Measurements from ENCODE around the gene RASA4B. TPM values are rescaled to one million over a fixed set of nuclear protein-coding genes. Genes with fewer than 3 reads are reported as not detected.
"Not testable (repeated sequence)": the region's sequence is repeated elsewhere in the genome, so short reads cannot be mapped to it uniquely, and the experiment has no call there.

RASA4B gene
- polyA plus RNA-seq, 1 donor (not counting 4 experiments of a cell fraction or from before 2014, with no cell fraction given), result 0.49 TPM

DNA sequence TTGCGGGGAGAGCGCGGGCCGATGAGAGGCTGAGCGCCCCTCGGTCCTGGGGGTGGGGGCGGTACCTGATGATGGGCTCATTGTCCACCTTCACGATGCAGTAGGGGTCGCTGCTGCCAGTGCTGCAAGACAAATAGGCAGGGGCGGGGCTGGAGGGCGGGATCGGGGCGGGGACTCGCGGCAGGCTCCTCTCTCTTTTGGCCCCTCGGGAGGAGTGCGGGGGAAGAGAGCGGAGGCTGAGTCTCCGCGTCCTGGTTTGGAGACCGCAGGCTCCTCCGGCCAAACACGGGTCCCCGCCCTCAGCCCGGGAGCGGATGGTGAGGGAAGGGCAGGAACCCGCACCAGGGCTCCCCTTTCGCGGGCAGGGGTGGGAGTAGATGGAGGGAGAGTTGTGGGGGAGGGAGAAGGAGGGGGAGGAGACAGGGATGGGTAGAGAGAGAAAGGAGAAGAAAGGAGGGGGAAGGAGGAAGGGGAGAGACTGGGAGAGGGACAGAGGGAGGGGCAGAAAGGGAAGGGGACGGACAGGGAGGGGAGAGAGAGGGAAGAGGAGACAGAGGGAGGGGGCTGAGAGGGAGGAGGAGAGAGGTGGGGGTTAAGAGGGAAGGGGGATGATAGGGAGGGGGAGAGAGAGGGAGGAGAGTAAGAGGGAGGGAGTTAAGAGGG lies 5.6 kb downstream of the RASA4B start:
- H3K9me1 ChIP-seq (ENCODE audit: control insufficient read depth, extremely low read depth, insufficient read depth, low read length); H3K79me2 ChIP-seq (ENCODE audit: control insufficient read depth, insufficient read depth, low read length); H3K9ac ChIP-seq (ENCODE audit: control insufficient read depth, extremely low read depth, insufficient read depth, low read length); H3K4me3 ChIP-seq (ENCODE audit: control insufficient read depth in 2 of 3, extremely low read depth in 1 of 3, insufficient read depth in 2 of 3, low read depth in 1 of 3, low read length in 3 of 3); H3K4me1 ChIP-seq (ENCODE audit: control insufficient read depth, extremely low read depth, insufficient read depth, low read length); dilution Hi-C loops (cut with MboI; ENCODE audit: extremely low pct_ligation_motif_present, low sequenced_read_pairs); H3K27ac ChIP-seq (ENCODE audit: control insufficient read depth, insufficient read depth, low read length); H4K20me1 ChIP-seq (ENCODE audit: control insufficient read depth, extremely low read depth, insufficient read depth, low read length); FAIRE-seq; H3K4me2 ChIP-seq (ENCODE audit: control insufficient read depth, extremely low read depth, insufficient read depth, low read depth, low read length); H3K36me3 ChIP-seq (ENCODE audit: control insufficient read depth in 2 of 2, extremely low read depth in 1 of 2, insufficient read depth in 2 of 2, low read length in 2 of 2); H3K27me3 ChIP-seq (ENCODE audit: control insufficient read depth, extremely low read depth, insufficient read depth, low read length); H3K9me3 ChIP-seq (ENCODE audit: control insufficient read depth, low read depth, low read length); H2AFZ ChIP-seq (ENCODE audit: control insufficient read depth, low read length); DNase-seq (ENCODE audit: low read depth, low spot score): not testable (repeated sequence)

DNA sequence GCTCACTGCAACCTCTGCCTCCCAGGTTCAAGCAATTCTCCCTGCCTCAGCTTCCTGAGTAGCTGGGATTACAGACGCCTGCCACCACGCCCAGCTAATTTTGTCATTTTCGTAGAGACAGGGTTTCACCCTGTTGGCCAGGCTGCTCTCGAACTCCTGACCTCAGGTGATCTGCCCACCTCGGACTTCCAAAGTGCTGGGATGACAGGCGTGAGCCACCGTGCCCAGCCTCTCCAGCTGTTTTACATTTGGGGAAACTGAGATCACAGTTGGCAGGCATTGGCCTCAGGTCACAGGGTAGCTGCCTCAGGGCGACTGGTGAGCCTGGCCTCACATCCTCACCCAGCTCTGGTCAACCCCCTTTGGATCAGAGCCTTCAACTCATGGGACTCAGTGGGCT lies 7.0 kb downstream of the RASA4B start:
- H4K20me1 ChIP-seq (ENCODE audit: control insufficient read depth, extremely low read depth, insufficient read depth, low read length); H3K79me2 ChIP-seq (ENCODE audit: control insufficient read depth, insufficient read depth, low read length); DNase-seq (ENCODE audit: low read depth, low spot score); H3K9me1 ChIP-seq (ENCODE audit: control insufficient read depth, extremely low read depth, insufficient read depth, low read length); H3K36me3 ChIP-seq (ENCODE audit: control insufficient read depth in 2 of 2, extremely low read depth in 1 of 2, insufficient read depth in 2 of 2, low read length in 2 of 2); H2AFZ ChIP-seq (ENCODE audit: control insufficient read depth, low read length); H3K4me3 ChIP-seq (ENCODE audit: control insufficient read depth in 2 of 3, extremely low read depth in 1 of 3, insufficient read depth in 2 of 3, low read depth in 1 of 3, low read length in 3 of 3); H3K9me3 ChIP-seq (ENCODE audit: control insufficient read depth, low read depth, low read length); dilution Hi-C loops (cut with MboI; ENCODE audit: extremely low pct_ligation_motif_present, low sequenced_read_pairs); FAIRE-seq; H3K4me2 ChIP-seq (ENCODE audit: control insufficient read depth, extremely low read depth, insufficient read depth, low read depth, low read length); H3K27ac ChIP-seq (ENCODE audit: control insufficient read depth, insufficient read depth, low read length); H3K4me1 ChIP-seq (ENCODE audit: control insufficient read depth, extremely low read depth, insufficient read depth, low read length); H3K9ac ChIP-seq (ENCODE audit: control insufficient read depth, extremely low read depth, insufficient read depth, low read length); H3K27me3 ChIP-seq (ENCODE audit: control insufficient read depth, extremely low read depth, insufficient read depth, low read length): not testable (repeated sequence)

DNA sequence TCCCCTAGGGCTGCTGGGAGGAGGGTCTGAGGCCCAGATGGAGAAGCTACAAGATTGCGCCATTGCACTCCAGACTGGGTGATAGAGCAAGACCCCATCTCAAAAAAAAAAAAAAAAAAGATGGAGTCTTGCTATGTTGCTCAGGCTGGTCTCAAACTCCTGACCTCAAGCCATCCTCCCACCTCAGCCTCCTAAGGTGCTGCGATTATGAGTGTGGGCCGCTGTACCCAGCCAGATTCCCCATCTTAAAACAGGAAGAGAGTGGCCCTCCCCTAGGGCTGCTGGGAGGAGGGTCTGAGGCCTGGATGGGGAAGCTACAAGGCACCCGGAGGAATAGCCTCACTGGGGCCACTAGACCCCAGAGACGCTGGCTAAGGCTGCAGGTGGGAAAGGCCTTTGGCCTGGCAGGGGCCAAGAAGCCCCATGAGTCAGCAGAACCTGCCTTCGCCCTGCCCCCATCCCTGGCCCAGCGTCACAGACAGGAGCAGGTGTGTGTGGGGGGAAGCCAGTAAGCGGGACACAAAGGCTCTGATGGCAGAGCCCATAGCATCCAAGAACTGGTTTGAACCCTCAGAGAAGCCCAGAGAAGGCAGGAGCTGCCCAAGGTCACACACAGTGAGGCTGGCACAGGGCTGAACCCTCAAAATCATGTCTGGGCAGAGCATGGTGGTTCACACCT lies 10.0 kb downstream of the RASA4B start:
- FAIRE-seq; H3K4me1 ChIP-seq (ENCODE audit: control insufficient read depth, extremely low read depth, insufficient read depth, low read length); H3K4me2 ChIP-seq (ENCODE audit: control insufficient read depth, extremely low read depth, insufficient read depth, low read depth, low read length); H3K4me3 ChIP-seq (ENCODE audit: control insufficient read depth in 2 of 3, extremely low read depth in 1 of 3, insufficient read depth in 2 of 3, low read depth in 1 of 3, low read length in 3 of 3); H3K9me1 ChIP-seq (ENCODE audit: control insufficient read depth, extremely low read depth, insufficient read depth, low read length); H3K36me3 ChIP-seq (ENCODE audit: control insufficient read depth in 2 of 2, extremely low read depth in 1 of 2, insufficient read depth in 2 of 2, low read length in 2 of 2); DNase-seq (ENCODE audit: low read depth, low spot score); H4K20me1 ChIP-seq (ENCODE audit: control insufficient read depth, extremely low read depth, insufficient read depth, low read length); H3K9ac ChIP-seq (ENCODE audit: control insufficient read depth, extremely low read depth, insufficient read depth, low read length); H3K9me3 ChIP-seq (ENCODE audit: control insufficient read depth, low read depth, low read length); H3K27me3 ChIP-seq (ENCODE audit: control insufficient read depth, extremely low read depth, insufficient read depth, low read length); dilution Hi-C loops (cut with MboI; ENCODE audit: extremely low pct_ligation_motif_present, low sequenced_read_pairs); H3K27ac ChIP-seq (ENCODE audit: control insufficient read depth, insufficient read depth, low read length); H3K79me2 ChIP-seq (ENCODE audit: control insufficient read depth, insufficient read depth, low read length); H2AFZ ChIP-seq (ENCODE audit: control insufficient read depth, low read length): not testable (repeated sequence)

DNA sequence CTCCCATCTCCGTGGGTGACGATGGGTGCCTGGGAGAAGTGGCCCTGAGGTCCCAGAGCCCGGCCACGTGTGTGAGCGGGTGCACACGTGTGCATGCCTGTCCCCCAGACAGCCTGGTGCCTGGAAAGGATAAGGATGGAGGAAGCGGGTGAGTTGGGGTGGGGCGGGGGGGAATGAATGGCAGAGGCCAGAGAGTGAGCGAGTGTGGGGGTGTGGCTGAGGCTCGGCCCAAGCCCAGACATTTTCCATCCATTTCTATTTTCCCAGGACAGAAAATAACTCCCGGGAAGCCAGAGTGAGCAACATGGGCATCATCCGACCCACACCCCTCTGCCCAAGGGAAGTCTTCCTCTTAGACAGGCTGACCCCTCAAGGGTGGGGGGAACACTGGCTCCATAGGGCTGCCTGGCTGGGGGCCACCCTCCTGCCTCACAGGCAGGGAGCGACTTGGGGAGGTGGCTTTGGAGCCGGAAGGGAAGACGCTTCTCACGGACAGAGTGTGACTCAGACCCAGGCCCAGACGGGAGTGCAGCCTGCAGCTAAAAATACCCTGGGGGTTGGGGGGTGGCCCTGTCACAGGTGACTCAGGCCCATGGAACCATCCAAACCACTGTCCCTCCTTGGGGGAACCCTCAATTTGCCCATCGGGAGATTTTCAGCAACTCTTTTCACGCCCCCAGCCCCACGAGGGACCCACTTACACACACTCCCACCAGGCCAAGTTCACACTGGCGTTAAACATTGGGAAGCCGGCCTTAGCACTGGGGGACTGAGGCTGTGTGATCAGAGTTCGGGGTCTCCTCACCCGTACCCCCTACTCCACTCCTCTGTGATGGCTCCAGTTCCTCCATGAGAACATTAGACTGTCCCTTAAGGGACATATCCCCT lies 12.0 kb downstream of the RASA4B start:
- H3K4me3 ChIP-seq (ENCODE audit: control insufficient read depth in 2 of 3, extremely low read depth in 1 of 3, insufficient read depth in 2 of 3, low read depth in 1 of 3, low read length in 3 of 3); H3K4me1 ChIP-seq (ENCODE audit: control insufficient read depth, extremely low read depth, insufficient read depth, low read length); H4K20me1 ChIP-seq (ENCODE audit: control insufficient read depth, extremely low read depth, insufficient read depth, low read length); H3K9me1 ChIP-seq (ENCODE audit: control insufficient read depth, extremely low read depth, insufficient read depth, low read length); H3K27ac ChIP-seq (ENCODE audit: control insufficient read depth, insufficient read depth, low read length); H3K36me3 ChIP-seq (ENCODE audit: control insufficient read depth in 2 of 2, extremely low read depth in 1 of 2, insufficient read depth in 2 of 2, low read length in 2 of 2); dilution Hi-C loops (cut with MboI; ENCODE audit: extremely low pct_ligation_motif_present, low sequenced_read_pairs); DNase-seq (ENCODE audit: low read depth, low spot score); H3K9ac ChIP-seq (ENCODE audit: control insufficient read depth, extremely low read depth, insufficient read depth, low read length); H3K4me2 ChIP-seq (ENCODE audit: control insufficient read depth, extremely low read depth, insufficient read depth, low read depth, low read length); H2AFZ ChIP-seq (ENCODE audit: control insufficient read depth, low read length); H3K27me3 ChIP-seq (ENCODE audit: control insufficient read depth, extremely low read depth, insufficient read depth, low read length); FAIRE-seq; H3K9me3 ChIP-seq (ENCODE audit: control insufficient read depth, low read depth, low read length); H3K79me2 ChIP-seq (ENCODE audit: control insufficient read depth, insufficient read depth, low read length): not testable (repeated sequence)
